SW480 (cell line): ENCODE data around the gene PTPRT.
A peak's percentile ranks its signal among the peaks of the same experiment; 100 is the strongest.

Experiments used
- DNase-seq: peaks from one replicate; pipeline ENCODE4 v3.0.0-alpha.2; 2016; ENCODE audit warnings: low spot score

The PTPRT gene

GRCh38 chr20:42611889-42612837 lies 577.5 kb downstream of the PTPRT start:
- peak; percentile 11 for DNase-seq

- no peak for DNase-seq
These were observed 578.3 kb downstream of the PTPRT start for GRCh38 chr20:42611423-42611822.

- DNase-seq = no peak
These were observed 579.6 kb downstream of the PTPRT start for GRCh38 chr20:42610070-42610469.

- no peak for DNase-seq
These were observed 580.1 kb downstream of the PTPRT start for GRCh38 chr20:42609618-42610017.

- DNase-seq = no peak
These were observed 584.4 kb downstream of the PTPRT start for GRCh38 chr20:42604998-42605956.

GRCh38 chr20:42603655-42604054 lies 586.1 kb downstream of the PTPRT start:
- no peak for DNase-seq

GRCh38 chr20:42598581-42598980 lies 591.1 kb downstream of the PTPRT start:
- peak; percentile 75 for DNase-seq

GRCh38 chr20:42595625-42596024 lies 594.1 kb downstream of the PTPRT start:
- DNase-seq = no peak

GRCh38 chr20:42594659-42595058 lies 595.0 kb downstream of the PTPRT start:
- DNase-seq = no peak

GRCh38 chr20:42594011-42594410 lies 595.7 kb downstream of the PTPRT start:
- DNase-seq = no peak

GRCh38 chr20:42589976-42590639 lies 599.6 kb downstream of the PTPRT start:
- DNase-seq = no peak

- DNase-seq = no peak
These were observed 600.9 kb downstream of the PTPRT start for GRCh38 chr20:42588847-42589246.

- DNase-seq = no peak
These were observed 602.3 kb downstream of the PTPRT start for GRCh38 chr20:42587427-42587826.

GRCh38 chr20:42581311-42581710 lies 608.4 kb downstream of the PTPRT start:
- DNase-seq = no peak

- no peak for DNase-seq
These were observed 613.5 kb downstream of the PTPRT start for GRCh38 chr20:42576167-42576566.

GRCh38 chr20:42572320-42573016 lies 617.2 kb downstream of the PTPRT start:
- no peak for DNase-seq

GRCh38 chr20:42567409-42567808 lies 622.3 kb downstream of the PTPRT start:
- DNase-seq = peak; percentile 32

GRCh38 chr20:42565235-42565995 lies 624.3 kb downstream of the PTPRT start:
- DNase-seq = no peak

- DNase-seq = no peak
These were observed 630.0 kb downstream of the PTPRT start for GRCh38 chr20:42559665-42560064.

- DNase-seq = no peak
These were observed 633.1 kb downstream of the PTPRT start for GRCh38 chr20:42556575-42556974.

- no peak for DNase-seq
These were observed 636.3 kb downstream of the PTPRT start for GRCh38 chr20:42553374-42553773.
